Colonic mucosa (tissue), 4 donors: ENCODE measurements around the gene SLC24A3. TPM values are rescaled to one million over a fixed set of nuclear protein-coding genes. Genes with fewer than 3 reads are reported as not detected.

Experiments
- DNase-seq: peaks from one replicate; pipeline ENCODE4 v3.0.0-alpha.2; 2020
- H3K27ac ChIP-seq: fragments of 200-600 bp; one replicate; pipeline ENCODE4 v1.8.0; 2021
- H3K27me3 ChIP-seq: fragments of 200-600 bp; one replicate; pipeline ENCODE4 v1.8.0; 2021
- H3K36me3 ChIP-seq: fragments of 200-600 bp; one replicate; pipeline ENCODE4 v1.8.0; 2021
- H3K4me1 ChIP-seq: fragments of 200-600 bp; one replicate; pipeline ENCODE4 v1.8.0; 2021; ENCODE audit warnings: mild to moderate bottlenecking
- H3K4me3 ChIP-seq: fragments of 200-600 bp; one replicate; pipeline ENCODE4 v1.8.0; 2021
- H3K9ac ChIP-seq, 2 donors: one replicate each; pipeline ENCODE4 v1.7.0; 2013; ENCODE audit warnings: control low read depth in 2 of 2, low read depth in 2 of 2, low read length in 2 of 2
- H3K9me3 ChIP-seq: fragments of 200-600 bp; one replicate; pipeline ENCODE4 v1.8.0; 2021
- intact Hi-C: fragments of 100-400 bp; cut with DNase I; formaldehyde crosslinking; loops from one replicate; pipeline ENCODE4 v1.14.1; 2022
- total RNA-seq, 2 donors: library from RNA; stranded (reverse); fragmentation: NEBNext Ultra II Directional in 1 of 2; extraction: Animal tissue kit (Norgen Biotek cat#: 25700) in 1 of 2; gene quantifications; one replicate each; pipeline ENCODE4 v1.2.1, GENCODE V29; 2021
- TF ChIP-seq, protein P1 (sequence below): fragments of 200-600 bp; IDR thresholded peaks from one replicate; pipeline ENCODE4 v1.8.0; 2022; ENCODE audit warnings: antibody characterized with exemption, mild to moderate bottlenecking
- donor health status: healthy.
- donor health status: DM: no; HTN: no; CAD: no.
- donor health status: DM: no; HTN: no; CAD: no.

SLC24A3 gene
- total RNA-seq, 2 donors from 2014 or later = 3.6 to 6.6 TPM

DNA sequence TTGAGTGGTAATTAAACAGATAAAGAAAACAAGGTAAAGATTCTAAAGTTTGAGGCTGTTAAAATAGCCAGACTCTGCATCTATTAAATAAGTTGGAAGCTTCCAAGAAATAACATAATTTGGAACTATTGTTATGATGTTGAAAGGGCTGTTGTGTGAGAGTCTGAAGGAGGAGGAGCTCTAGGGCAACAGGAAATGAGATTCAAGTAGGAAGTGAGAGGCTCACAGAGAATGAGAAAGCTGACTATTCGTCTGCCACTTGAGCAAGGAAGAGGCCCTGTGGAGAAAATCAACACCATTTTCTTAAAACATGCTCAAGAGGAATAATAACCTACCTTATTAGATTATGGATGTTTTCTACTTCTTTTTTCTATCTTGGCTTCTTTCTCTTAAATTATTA lies 185.2 kb downstream of the SLC24A3 start:
- no peaks in the 10 kb centered on the region for H3K36me3 ChIP-seq
- H3K27ac ChIP-seq = no peak overlapping the region
- H3K4me1 ChIP-seq = no peaks in the 10 kb centered on the region
- TF ChIP-seq, protein P1, sequence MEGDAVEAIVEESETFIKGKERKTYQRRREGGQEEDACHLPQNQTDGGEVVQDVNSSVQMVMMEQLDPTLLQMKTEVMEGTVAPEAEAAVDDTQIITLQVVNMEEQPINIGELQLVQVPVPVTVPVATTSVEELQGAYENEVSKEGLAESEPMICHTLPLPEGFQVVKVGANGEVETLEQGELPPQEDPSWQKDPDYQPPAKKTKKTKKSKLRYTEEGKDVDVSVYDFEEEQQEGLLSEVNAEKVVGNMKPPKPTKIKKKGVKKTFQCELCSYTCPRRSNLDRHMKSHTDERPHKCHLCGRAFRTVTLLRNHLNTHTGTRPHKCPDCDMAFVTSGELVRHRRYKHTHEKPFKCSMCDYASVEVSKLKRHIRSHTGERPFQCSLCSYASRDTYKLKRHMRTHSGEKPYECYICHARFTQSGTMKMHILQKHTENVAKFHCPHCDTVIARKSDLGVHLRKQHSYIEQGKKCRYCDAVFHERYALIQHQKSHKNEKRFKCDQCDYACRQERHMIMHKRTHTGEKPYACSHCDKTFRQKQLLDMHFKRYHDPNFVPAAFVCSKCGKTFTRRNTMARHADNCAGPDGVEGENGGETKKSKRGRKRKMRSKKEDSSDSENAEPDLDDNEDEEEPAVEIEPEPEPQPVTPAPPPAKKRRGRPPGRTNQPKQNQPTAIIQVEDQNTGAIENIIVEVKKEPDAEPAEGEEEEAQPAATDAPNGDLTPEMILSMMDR = no peak
- no peak overlapping the region for H3K4me3 ChIP-seq
- no peaks in the 10 kb centered on the region for H3K27me3 ChIP-seq
- no peak overlapping the region for H3K9ac ChIP-seq
- H3K9me3 ChIP-seq = no peaks in the 10 kb centered on the region
- intact Hi-C loops = no loop called here
- no peak for DNase-seq

GRCh38 chr20:19401096-19401495 lies 188.7 kb downstream of the SLC24A3 start:
- no peak for DNase-seq
- intact Hi-C loops = no loop called here
- Histone ChIP-seq H3K27me3 (no peaks in the 10 kb centered on the region), H3K4me3 (no peak overlapping the region), H3K9me3 (no peaks in the 10 kb centered on the region), H3K27ac (no peak overlapping the region), H3K9ac (no peak overlapping the region), H3K4me1 (no peaks in the 10 kb centered on the region), H3K36me3 (no peaks in the 10 kb centered on the region)
- TF ChIP-seq, protein P1 = no peak

DNA sequence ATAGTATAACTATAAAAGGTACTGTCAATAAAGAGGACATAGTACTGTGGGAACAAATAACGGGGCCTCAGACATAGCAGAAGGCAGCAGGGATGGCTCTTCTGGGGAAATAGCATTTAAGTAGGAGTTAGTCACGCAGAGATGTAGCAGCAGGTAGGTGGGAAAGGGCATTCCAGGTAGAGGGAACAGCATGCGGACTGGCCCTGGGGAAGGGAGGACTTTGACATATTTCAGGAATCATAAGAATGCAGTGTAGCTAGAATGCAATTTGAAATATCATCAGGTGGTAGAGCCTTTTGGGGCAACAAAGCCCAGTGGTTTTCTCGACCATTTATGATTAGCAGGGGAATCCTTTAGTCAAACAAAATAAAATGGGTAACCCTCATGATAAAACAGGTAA lies 191.1 kb downstream of the SLC24A3 start:
- Histone ChIP-seq H3K27me3 (no peaks in the 10 kb centered on the region), H3K36me3 (no peaks in the 10 kb centered on the region), H3K9me3 (no peaks in the 10 kb centered on the region), H3K4me3 (no peak overlapping the region), H3K27ac (no peak overlapping the region), H3K4me1 (no peaks in the 10 kb centered on the region), H3K9ac (no peak overlapping the region)
- intact Hi-C loops = no loop called here
- no peak for DNase-seq
- TF ChIP-seq, protein P1 = no peak

DNA sequence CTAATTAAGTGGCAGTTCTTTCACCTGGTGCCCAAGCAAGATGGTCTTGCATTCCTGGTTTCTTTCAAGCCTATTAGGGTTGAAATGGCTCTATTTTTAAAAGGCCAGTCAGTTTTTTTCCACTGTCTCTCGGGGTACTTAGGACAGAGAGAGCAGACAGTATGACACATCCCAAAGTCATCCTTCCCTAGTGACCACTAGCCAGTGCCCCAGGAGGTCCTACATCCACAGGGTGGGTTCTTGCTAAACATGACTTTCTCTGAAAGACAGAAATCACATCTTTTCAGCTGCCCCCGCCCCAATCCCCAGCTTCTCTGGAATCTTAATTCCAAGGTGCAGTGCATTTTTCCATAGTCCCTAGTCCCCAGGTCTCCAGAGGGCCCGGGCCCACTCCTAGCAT lies 192.4 kb downstream of the SLC24A3 start:
- TF ChIP-seq, protein P1 = no peak
- no peak for DNase-seq
- Histone ChIP-seq H3K4me3 (no peak overlapping the region), H3K36me3 (no peaks in the 10 kb centered on the region), H3K9ac (no peak overlapping the region), H3K4me1 (no peaks in the 10 kb centered on the region), H3K9me3 (no peaks in the 10 kb centered on the region), H3K27ac (no peak overlapping the region), H3K27me3 (no peaks in the 10 kb centered on the region)
- intact Hi-C loops = no loop called here

GRCh38 chr20:19405958-19406357 lies 193.5 kb downstream of the SLC24A3 start:
- H3K4me3 ChIP-seq = no peak overlapping the region
- intact Hi-C loops = no loop called here
- TF ChIP-seq, protein P1 = no peak
- H3K36me3 ChIP-seq = no peaks in the 10 kb centered on the region
- H3K9me3 ChIP-seq = no peaks in the 10 kb centered on the region
- no peak overlapping the region for H3K27ac ChIP-seq
- no peaks in the 10 kb centered on the region for H3K27me3 ChIP-seq
- H3K4me1 ChIP-seq = no peaks in the 10 kb centered on the region
- H3K9ac ChIP-seq = no peak overlapping the region
- DNase-seq = no peak

DNA sequence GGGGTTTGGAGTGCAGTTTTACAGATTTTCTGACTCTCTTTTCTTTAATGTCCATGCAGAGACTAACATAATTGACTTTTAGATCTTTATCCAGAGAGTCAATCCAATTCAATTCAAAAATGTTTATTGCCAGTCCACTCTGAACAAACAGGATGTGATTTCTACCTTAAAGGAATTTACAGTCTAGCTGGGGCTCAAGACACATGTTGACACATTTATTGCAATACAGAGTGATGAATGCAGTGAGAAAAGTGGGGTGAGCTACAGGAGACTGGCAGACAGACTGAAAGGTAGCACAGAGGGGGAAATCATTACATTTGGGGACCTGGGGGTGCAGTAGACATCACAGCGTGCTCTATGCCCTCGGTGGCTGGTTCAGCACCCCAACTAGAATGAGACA lies 193.9 kb downstream of the SLC24A3 start:
- H3K9ac ChIP-seq = no peak overlapping the region
- no peaks in the 10 kb centered on the region for H3K9me3 ChIP-seq
- H3K4me1 ChIP-seq = no peaks in the 10 kb centered on the region
- DNase-seq = no peak
- no peaks in the 10 kb centered on the region for H3K27me3 ChIP-seq
- H3K36me3 ChIP-seq = no peaks in the 10 kb centered on the region
- H3K27ac ChIP-seq = no peak overlapping the region
- intact Hi-C loops = no loop called here
- TF ChIP-seq, protein P1 = no peak
- no peak overlapping the region for H3K4me3 ChIP-seq
